GM12892 (cell line): Measurements from ENCODE around the gene RANGRF.

Experiments
- DNase-seq: peaks from one replicate; pipeline ENCODE4 v3.0.0; 2011; ENCODE audit not compliant: insufficient read length
- FAIRE-seq: peaks from 2 replicates; lab custom pipeline; 2011; peaks lifted over from hg19 to GRCh38; lab: Jason Lieb, UNC
- POLR2A ChIP-seq: IDR thresholded peaks from 2 replicates; pipeline ENCODE4 v1.6.1; 2011; ENCODE audit warnings: low read depth, low read length, control low read depth
- POLR2AphosphoS5 ChIP-seq: IDR thresholded peaks from 2 replicates; pipeline ENCODE4 v1.6.1; 2011; ENCODE audit warnings: low read depth, low read length, control low read depth
- TAF1 ChIP-seq: IDR thresholded peaks from 2 replicates; pipeline ENCODE4 v1.6.1; 2011; ENCODE audit warnings: low read depth, mild to moderate bottlenecking, control low read depth, low read length, borderline replicate concordance

Gene RANGRF

GRCh38 chr17:8257801-8258200 is 30.7 kb upstream of the RANGRF start:
- FAIRE-seq (no peak), DNase-seq (no peak)
- TF ChIP-seq TAF1, result no peak
- TF ChIP-seq POLR2AphosphoS5, result no peak
- no peak for TF ChIP-seq POLR2A

- TF ChIP-seq TAF1, result no peak
- no peak for TF ChIP-seq POLR2A
- no peak for TF ChIP-seq POLR2AphosphoS5
- DNase-seq (no peak), FAIRE-seq (no peak)
These were observed 24.1 kb upstream of the RANGRF start for GRCh38 chr17:8264320-8264719.

DNA sequence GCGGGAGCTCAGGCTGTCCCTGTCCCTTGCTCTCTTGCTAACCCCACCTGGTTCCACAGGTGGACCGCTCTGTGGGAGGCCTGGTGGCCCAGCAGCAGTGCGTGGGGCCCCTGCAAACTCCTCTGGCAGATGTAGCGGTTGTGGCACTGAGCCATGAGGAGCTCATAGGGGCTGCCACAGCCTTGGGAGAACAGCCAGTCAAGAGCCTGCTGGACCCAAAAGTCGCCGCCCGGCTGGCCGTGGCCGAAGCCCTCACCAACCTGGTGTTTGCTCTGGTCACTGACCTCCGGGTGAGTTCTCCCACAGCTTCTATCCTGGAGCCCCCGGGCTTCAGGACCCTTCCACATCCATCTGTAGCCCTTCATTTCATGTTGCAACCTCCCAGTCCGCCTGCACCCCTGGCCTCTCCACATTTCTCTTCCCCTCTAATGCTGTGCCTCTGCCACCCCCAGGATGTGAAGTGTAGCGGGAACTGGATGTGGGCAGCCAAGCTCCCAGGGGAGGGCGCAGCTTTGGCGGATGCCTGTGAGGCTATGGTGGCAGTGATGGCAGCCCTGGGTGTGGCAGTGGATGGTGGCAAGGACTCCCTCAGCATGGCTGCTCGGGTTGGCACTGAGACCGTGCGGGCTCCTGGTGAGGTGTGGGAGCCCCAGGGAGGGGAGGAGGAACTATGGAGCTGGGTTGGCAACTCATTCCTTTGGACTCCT is 23.5 kb upstream of the RANGRF start:
- DNase-seq (no peak), FAIRE-seq (no peak)
- TF ChIP-seq TAF1, result no peak
- TF ChIP-seq POLR2AphosphoS5, result no peak
- no peak for TF ChIP-seq POLR2A

DNA sequence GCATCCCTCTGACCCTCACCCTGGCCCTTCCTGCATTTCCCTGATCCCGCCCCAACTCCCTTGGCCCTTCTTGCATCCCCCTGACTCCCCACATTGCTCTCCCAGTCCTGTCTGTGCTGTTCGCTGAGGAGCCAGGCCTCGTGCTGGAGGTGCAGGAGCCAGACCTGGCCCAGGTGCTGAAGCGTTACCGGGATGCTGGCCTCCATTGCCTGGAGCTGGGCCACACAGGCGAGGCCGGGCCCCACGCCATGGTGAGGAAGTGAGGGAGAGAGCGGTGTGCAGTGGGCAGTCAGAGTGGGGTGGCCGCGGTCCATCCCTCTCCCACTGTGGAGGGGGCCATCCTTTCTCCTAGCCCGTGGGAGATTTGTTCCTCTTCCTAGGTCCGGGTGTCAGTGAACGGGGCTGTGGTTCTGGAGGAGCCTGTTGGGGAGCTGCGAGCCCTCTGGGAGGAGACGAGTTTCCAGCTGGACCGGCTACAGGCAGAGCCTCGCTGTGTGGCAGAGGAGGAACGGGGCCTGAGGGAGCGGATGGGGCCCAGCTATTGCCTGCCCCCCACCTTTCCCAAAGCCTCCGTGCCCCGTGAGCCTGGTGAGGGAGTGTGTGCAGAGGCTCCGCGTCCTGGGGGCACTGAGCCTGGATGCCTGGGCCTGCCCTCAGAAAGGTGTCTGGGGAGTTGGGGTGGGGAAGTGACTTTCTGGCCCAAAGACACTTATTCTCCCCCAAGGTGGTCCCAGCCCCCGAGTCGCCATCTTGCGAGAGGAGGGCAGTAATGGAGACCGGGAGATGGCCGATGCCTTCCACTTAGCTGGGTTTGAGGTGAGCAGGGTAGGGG is 21.6 kb upstream of the RANGRF start:
- FAIRE-seq (no peak), DNase-seq (no peak)
- TF ChIP-seq POLR2A (no peak), TAF1 (no peak), POLR2AphosphoS5 (no peak)

GRCh38 chr17:8267480-8268147 is 20.9 kb upstream of the RANGRF start:
- TF ChIP-seq POLR2A, result no peak
- no peak for TF ChIP-seq POLR2AphosphoS5
- no peak for TF ChIP-seq TAF1
- no peak for FAIRE-seq
- no peak for DNase-seq

GRCh38 chr17:8268550-8269298 is 19.7 kb upstream of the RANGRF start:
- FAIRE-seq, result no peak
- no peak for DNase-seq
- TF ChIP-seq POLR2A (no peak), TAF1 (no peak), POLR2AphosphoS5 (no peak)

DNA sequence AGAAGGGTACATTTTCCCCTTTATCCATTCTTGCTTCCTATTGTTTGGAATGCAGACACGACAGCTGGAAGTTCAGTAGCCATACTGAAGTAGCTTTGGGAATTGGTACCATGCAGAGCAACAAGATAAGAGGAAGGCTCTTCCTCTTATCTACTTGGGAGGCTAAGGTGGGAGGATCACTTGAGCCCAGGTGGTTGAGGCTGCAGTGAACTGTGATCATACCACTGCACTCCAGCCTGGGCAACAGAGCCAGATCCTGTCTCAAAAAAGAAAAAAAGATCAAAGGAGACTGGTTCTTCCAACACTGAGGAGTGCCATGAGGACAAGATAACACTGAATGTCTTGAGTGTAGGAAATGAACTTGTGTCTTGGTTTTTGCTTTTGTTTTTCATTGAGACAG is 16.0 kb upstream of the RANGRF start:
- FAIRE-seq (no peak), DNase-seq (no peak)
- no peak for TF ChIP-seq POLR2A
- no peak for TF ChIP-seq POLR2AphosphoS5
- TF ChIP-seq TAF1, result no peak

DNA sequence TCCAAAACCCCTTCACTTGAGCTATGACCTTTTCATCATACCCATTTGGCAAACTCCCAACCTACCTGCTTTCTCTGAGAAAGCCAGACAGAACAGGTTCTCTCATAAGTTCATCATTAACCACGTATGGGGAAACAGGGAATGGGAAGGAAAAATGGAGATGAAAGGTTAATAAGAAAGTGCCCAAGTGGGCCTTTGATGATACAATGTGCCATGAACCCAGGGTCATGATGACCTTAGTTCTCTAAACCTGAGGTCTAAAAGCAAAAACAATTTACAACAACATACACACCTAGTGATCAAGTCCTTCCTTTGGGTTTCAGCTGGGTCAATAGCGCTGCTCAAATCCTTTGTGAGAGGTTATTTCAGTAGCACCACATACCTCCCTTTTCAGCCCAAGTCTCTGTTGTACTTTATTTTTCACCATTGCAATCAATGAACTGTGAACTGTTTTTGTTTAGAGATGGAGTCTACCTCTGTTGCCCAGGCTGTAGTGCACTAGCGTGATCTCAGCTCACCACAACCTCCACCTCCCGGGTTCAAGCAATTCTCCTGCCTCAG is 14.5 kb upstream of the RANGRF start:
- TF ChIP-seq TAF1 (no peak), POLR2A (no peak), POLR2AphosphoS5 (no peak)
- DNase-seq (no peak), FAIRE-seq (no peak)

DNA sequence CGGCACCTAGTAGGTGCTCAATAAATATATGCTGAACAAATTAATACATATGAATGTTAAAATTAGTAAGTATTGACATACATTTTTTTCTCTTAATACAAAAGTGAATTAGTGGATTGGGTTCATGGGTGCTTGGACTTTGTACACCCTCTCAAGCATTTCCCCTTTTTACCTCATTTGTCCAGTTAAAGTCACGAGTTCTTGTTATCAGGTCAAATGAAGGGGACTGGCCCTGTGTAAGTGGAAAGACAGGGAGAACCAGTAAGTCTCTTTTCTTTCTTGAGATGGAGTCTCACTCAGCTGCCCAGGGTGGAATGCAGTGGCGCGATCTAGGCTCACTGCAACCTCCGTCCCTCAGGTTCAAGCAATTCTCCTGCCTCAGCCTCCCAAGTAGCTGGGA is 13.7 kb upstream of the RANGRF start:
- TF ChIP-seq POLR2A (no peak), POLR2AphosphoS5 (no peak), TAF1 (no peak)

GRCh38 chr17:8275421-8276290 is 12.8 kb upstream of the RANGRF start:
- FAIRE-seq (no peak), DNase-seq (no peak)
- TF ChIP-seq TAF1, result no peak
- no peak for TF ChIP-seq POLR2A
- TF ChIP-seq POLR2AphosphoS5, result no peak

More for the DNA sequence above, 13.7 kb upstream of the RANGRF start:
- DNase-seq, result no peak
- no peak for FAIRE-seq
